ENCODE data around the gene FAM50B.

GRCh38 chr6:3859878-3860552 lies 10.8 kb downstream of the FAM50B start:
- TF ChIP-seq CTCF (IDR thresholded peaks at IDR 0.05) (no peak), POLR2A (IDR thresholded peaks at IDR 0.05) (no peak)
